Skeletal muscle tissue (tissue), 4 donors: ENCODE results near the gene PRCC. TPM values are rescaled to one million over a fixed set of nuclear protein-coding genes. Genes with fewer than 3 reads are reported as not detected.

ENCODE experiments used
- H3K27ac ChIP-seq: one replicate; pipeline ENCODE4 v1.7.0; 2013; ENCODE audit warnings: mild to moderate bottlenecking, low read depth, low read length, inconsistent platforms
- H3K27me3 ChIP-seq, 3 donors: one replicate each; pipeline ENCODE4 v1.7.0; 2013; ENCODE audit warnings: low read length in 3 of 3; ENCODE audit not compliant: control insufficient read depth in 3 of 3, insufficient read depth in 3 of 3
- H3K36me3 ChIP-seq, 3 donors: one replicate each; pipeline ENCODE4 v1.7.0; 2013; ENCODE audit warnings: low read length in 3 of 3; ENCODE audit not compliant: control insufficient read depth in 3 of 3, insufficient read depth in 3 of 3
- H3K4me1 ChIP-seq, 3 donors: one replicate each; pipeline ENCODE4 v1.7.0; 2013; ENCODE audit warnings: low read length in 3 of 3, mild to moderate bottlenecking in 3 of 3; ENCODE audit not compliant: control insufficient read depth in 3 of 3, insufficient read depth in 3 of 3
- H3K4me3 ChIP-seq, 3 donors: one replicate each; pipeline ENCODE4 v1.7.0; 2013; ENCODE audit warnings: low read length in 3 of 3
- H3K9ac ChIP-seq, 3 donors: one replicate each; pipeline ENCODE4 v1.7.0; 2013; ENCODE audit warnings: low read length in 3 of 3, mild to moderate bottlenecking in 3 of 3, moderate library complexity in 2 of 3, low read depth in 1 of 3
- H3K9me3 ChIP-seq, 3 donors: one replicate each; pipeline ENCODE4 v1.7.0; 2013; ENCODE audit warnings: low read length in 3 of 3; ENCODE audit not compliant: control insufficient read depth in 3 of 3
- total RNA-seq: library from RNA; depleted of rRNA; stranded (reverse); fragments of >200 nt; gene quantifications from one replicate; pipeline ENCODE4 v1.2.3, GENCODE V29; 2014
- donor health status: Osteomylitis.

The PRCC gene
- total RNA-seq, 1 donor from 2014 or later = 9.9 TPM

DNA sequence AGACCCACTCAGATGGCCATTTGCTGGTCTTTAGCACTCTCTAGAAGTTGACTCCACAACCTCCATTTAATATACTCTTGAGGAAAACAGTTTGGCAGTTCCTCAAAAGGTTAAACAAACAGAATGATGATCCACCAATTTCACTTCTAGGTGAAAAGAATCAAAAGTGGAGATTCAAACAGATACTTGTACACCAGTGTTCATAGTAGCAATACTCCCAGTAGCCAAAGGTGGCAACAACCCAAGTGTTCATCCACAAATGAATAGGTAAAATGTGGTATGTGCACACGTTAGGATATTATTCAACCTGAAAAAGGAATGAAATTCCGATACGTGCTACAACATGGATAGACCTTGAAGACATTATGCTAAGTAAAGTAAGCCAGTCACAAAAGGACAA lies 6.3 kb downstream of the PRCC start:
- Histone ChIP-seq H3K4me1 (peaks cover 27 to 49% (median 43%) of the 10 kb centered on the region in 3 donors), H3K9ac (no peak overlapping the region), H3K4me3 (no peak overlapping the region)

DNA sequence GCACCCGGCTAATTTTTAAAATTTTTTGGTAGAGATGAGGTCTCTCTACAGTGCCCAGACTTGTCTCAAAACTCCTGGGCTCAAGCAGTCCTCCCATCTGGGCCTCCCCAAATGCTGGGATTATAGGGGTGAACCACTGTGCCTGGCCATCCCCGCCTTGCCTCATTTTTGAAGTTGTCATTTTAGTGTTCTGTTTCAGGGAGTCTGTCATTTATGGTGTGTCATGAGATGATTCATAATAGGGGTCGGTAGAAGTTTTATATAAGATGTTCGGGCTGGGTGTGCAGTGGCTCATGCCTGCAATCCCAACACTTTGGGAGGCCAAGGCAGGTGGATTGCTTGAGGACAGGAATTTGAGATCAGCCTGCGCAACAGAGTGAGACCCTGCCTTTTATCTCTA lies 8.5 kb downstream of the PRCC start:
- H3K27me3 ChIP-seq = no peaks in the 10 kb centered on the region
- H3K36me3 ChIP-seq = peaks cover 0 to 6% (median 0%) of the 10 kb centered on the region in 3 donors
- no peaks in the 10 kb centered on the region for H3K9me3 ChIP-seq
- H3K27ac ChIP-seq = no peak overlapping the region
- H3K4me3 ChIP-seq = no peak overlapping the region
- H3K9ac ChIP-seq = no peak overlapping the region
- H3K4me1 ChIP-seq = peaks cover 16 to 31% (median 28%) of the 10 kb centered on the region in 3 donors

More for the DNA sequence above, 6.3 kb downstream of the PRCC start:
- Histone ChIP-seq H3K36me3 (peaks cover 0 to 14% (median 0%) of the 10 kb centered on the region in 3 donors), H3K9me3 (no peaks in the 10 kb centered on the region), H3K27ac (peak overlapping the region; percentile 25), H3K27me3 (no peaks in the 10 kb centered on the region)

DNA sequence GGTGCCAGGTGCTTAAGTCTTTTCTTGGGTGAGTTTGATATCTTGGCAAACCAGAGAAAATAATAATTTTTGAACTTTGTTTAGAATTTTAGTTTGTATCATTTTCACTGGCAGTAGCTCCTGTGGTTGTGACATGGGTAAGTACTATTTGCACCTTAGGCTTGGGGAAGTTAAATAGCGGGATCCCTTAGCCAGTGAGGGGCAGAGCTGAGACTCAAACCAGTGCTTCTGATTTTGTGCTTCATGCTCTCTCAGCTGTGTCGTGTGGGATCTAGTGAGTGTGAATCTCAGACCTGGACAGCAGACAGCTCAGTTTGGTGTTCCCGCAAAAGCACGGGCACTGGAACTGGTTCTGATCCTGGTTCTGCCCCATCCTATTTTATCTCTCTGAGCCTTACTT lies 9.6 kb downstream of the PRCC start:
- Histone ChIP-seq H3K9me3 (no peaks in the 10 kb centered on the region), H3K27me3 (no peaks in the 10 kb centered on the region), H3K4me1 (peaks cover 10 to 34% (median 22%) of the 10 kb centered on the region in 3 donors), H3K36me3 (peaks cover 0 to 2% (median 0%) of the 10 kb centered on the region in 3 donors), H3K4me3 (no peak overlapping the region), H3K27ac (no peak overlapping the region), H3K9ac (peak overlapping the region in 1 of 3 donors; percentile 1)

DNA sequence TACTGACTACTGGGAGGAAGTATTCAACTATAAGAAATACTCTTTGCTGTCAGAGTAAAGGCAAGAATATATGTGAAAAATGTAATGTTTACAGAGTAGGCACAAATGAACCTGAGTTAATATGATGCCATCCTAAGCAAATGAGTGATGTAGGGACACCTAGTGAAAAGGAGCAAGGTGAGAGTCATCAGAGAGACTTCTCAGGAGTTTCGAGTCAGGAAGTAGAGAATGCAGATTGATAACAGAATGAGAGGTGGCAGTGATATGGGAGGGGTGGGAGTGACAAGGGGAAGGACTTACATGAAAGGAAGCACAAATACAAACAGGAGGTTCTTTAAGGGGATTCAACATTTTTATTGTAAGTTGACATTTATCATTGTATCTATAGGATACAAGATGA lies 10.2 kb downstream of the PRCC start:
- Histone ChIP-seq H3K27me3 (no peaks in the 10 kb centered on the region), H3K4me3 (no peak overlapping the region), H3K9ac (no peak overlapping the region), H3K9me3 (no peaks in the 10 kb centered on the region), H3K4me1 (peaks cover 10 to 30% (median 21%) of the 10 kb centered on the region in 3 donors), H3K27ac (no peak overlapping the region), H3K36me3 (peaks cover 0 to 7% (median 0%) of the 10 kb centered on the region in 3 donors)

DNA sequence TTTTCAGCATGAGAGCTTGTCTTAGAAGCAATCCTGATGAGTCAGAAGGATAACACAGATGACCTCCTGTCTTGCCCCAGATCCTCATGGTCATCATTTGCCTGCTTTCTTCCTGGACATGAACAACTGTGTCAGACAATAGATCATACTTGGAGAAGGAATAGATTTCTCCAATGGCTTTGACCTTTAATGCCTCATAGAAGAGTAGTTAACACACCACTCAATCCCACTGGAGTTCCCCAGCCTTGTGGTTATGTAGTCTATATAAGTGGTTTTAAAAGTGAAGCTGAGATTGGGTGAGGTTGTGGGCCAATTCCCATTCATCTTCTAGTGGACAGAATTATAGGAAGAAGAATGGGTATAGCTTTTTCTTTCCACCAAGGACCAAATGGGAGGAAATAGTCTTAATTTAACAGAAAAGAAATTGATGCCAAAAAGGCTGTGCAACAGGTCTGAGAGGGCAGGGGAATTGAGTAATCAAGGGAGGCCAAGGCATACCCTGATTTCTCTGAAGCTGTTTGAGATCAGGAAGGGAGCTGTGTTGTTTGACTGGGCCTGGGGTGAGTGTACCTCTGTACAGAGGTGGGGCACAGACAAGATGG lies 14.4 kb downstream of the PRCC start:
- H3K4me3 ChIP-seq = no peak overlapping the region
- no peaks in the 10 kb centered on the region for H3K27me3 ChIP-seq
- H3K4me1 ChIP-seq = peaks cover 5 to 17% (median 11%) of the 10 kb centered on the region in 3 donors
- H3K9me3 ChIP-seq = no peaks in the 10 kb centered on the region
- no peak overlapping the region for H3K27ac ChIP-seq
- H3K36me3 ChIP-seq = peaks cover 15 to 23% (median 19%) of the 10 kb centered on the region in 3 donors
- H3K9ac ChIP-seq = no peak overlapping the region

DNA sequence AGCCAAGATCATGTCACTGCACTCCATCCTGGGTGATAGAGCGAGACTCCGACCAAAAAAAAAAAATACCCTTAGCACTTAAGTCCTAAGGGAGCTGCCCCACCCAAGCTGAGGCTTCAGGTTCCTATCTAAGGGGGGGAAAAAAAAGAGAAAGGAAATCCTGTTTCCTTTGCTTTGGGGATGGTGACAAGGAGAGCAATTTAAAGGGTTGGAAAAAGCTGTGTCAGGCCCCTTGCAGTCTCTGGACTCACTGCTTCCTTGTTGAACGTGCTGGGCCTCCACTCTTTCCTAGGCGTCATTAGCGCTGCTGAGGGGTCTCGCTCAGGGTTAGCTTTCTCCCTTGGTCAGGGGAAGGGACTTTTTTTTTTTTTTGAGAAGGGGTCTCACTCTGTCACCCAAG lies 18.1 kb downstream of the PRCC start:
- Histone ChIP-seq H3K9me3 (no peaks in the 10 kb centered on the region), H3K36me3 (peaks cover 23 to 37% (median 26%) of the 10 kb centered on the region in 3 donors), H3K4me1 (peaks cover 0 to 11% (median 0%) of the 10 kb centered on the region in 3 donors), H3K27me3 (no peaks in the 10 kb centered on the region), H3K9ac (no peak overlapping the region), H3K4me3 (no peak overlapping the region), H3K27ac (no peak overlapping the region)

DNA sequence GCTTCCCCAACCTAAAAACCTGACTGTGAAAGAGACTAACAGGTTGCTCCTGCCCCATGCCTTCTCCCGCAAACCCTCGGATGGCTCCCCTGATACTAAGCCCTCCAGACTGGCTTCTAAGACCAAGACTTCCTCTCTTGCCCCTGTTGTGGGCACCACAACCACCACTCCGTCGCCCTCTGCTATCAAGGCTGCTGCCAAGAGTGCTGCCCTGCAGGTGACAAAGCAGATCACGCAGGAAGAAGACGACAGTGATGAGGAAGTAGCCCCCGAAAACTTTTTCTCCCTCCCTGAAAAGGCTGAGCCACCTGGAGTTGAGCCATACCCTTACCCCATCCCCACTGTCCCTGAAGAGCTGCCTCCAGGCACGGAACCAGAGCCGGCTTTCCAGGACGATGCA lies 19.3 kb downstream of the PRCC start:
- Histone ChIP-seq H3K27me3 (no peaks in the 10 kb centered on the region), H3K9me3 (no peaks in the 10 kb centered on the region), H3K36me3 (peaks cover 31 to 40% (median 33%) of the 10 kb centered on the region in 3 donors), H3K4me1 (peaks cover 0 to 4% (median 0%) of the 10 kb centered on the region in 3 donors), H3K27ac (no peak overlapping the region), H3K9ac (no peak overlapping the region), H3K4me3 (no peak overlapping the region)

DNA sequence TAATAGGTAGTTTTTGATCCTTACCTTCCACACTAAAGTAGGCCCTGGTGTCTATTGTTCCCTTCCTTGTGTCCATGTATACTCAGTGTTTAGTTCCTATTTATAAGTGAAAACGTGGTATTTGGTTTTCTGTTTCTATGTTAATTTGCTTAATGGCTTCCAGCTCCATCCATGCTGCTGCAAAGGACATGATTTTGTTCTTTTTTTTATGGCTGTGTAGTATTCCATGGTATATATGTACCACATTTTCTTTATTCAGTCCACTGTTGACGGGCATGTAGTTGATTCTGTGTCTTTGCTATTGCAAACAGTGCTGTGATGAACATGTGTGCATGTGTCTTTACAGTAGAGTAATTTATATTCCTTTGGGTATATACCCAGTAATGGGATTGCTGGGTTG lies 20.8 kb downstream of the PRCC start:
- Histone ChIP-seq H3K9me3 (no peaks in the 10 kb centered on the region), H3K27me3 (no peaks in the 10 kb centered on the region), H3K27ac (no peak overlapping the region), H3K4me1 (no peaks in the 10 kb centered on the region), H3K36me3 (peaks cover 37 to 47% (median 43%) of the 10 kb centered on the region in 3 donors), H3K4me3 (no peak overlapping the region), H3K9ac (no peak overlapping the region)

DNA sequence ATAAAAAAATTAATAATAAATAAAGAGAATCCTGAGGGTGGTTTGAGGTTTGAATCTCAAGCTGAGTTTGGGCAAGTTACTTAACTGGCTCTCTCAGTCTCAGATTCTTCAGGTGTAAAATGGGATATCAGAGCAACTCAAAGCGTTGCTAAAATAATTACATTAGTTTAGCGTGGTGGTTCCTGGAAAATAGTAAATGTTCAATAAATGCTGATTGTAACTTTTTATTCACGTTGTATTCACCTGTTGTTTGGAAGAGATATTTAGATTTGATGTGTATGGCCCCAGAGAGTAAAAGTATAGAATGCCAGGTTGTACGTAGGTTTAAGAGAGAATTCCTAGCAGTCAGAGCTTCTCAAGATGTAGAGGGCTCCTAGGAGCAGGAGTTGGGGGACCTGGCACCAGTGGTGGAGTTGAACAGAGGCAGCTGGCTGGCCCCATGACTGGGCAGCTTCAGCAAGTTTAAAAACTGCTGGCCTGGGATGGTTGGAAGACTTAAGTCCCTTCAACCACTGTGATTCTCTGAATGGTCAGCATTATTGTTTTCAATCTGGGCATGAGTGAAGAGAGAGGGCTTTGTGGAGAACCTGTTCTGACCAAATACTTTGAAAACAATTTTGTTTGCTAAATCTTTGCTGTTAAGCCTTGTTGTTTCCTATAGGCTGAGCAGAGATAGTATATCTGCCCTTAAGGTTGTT lies 22.4 kb downstream of the PRCC start:
- Histone ChIP-seq H3K27me3 (no peaks in the 10 kb centered on the region), H3K27ac (no peak overlapping the region), H3K36me3 (peaks cover 38 to 50% (median 47%) of the 10 kb centered on the region in 3 donors), H3K9me3 (no peaks in the 10 kb centered on the region), H3K4me3 (no peak overlapping the region), H3K4me1 (no peaks in the 10 kb centered on the region), H3K9ac (no peak overlapping the region)
